Measurements from ENCODE around the gene DUOXA2.

- no peak for TF ChIP-seq POLR2AphosphoS5 (IDR thresholded peaks at IDR 0.05; ENCODE audit: low read depth, low read length)
- TF ChIP-seq PAX5 (IDR thresholded peaks at IDR 0.05; ENCODE audit: insufficient read depth, low read length, severe bottlenecking): no peak
- TF ChIP-seq SPI1 (IDR thresholded peaks at IDR 0.05; ENCODE audit: low read depth, low read length): no peak
- TF ChIP-seq POLR2A (IDR thresholded peaks at IDR 0.05; ENCODE audit: low read depth, low read length): no peak
These were observed 3.4 kb downstream of the DUOXA2 start for GRCh38 chr15:45117308-45118130.

All from GM12891 (cell line).